Measurements from ENCODE around the gene CACNA1E.

CACNA1E gene

GRCh38 chr1:181483285-181484195 lies at the start of gene CACNA1E:
CACNA1E (plus strand) TSS chr1:181483517; CDS start chr1:181483745, 228 bp downstream.
- DNase-seq (ENCODE audit: low spot score) = no peak

- DNase-seq (ENCODE audit: low spot score) = no peak
These were observed 49.4 kb upstream of the CACNA1E start for GRCh38 chr1:181433931-181434330.

DNA sequence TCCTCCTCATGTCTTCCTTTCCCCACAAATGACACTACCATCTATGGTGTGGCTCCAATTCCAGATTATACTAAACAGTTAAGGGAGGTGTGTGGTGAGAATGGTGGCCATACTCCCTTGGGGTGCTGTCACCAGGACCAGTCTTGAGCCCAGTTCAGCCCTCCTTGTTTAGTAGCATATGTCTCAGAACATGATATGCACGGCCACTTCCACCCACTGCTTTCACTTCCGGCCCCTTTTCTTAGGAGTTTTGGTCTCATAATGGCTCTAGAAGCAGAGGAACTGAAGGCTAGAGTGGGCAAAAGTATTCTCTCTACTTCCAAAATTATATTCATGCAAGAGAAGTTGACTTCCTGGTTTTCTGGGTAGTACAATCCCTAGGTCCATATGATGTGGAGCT lies 45.3 kb upstream of the CACNA1E start:
- no peak for DNase-seq (ENCODE audit: low spot score)

GRCh38 chr1:181440510-181440909 lies 42.8 kb upstream of the CACNA1E start:
- no peak for DNase-seq (ENCODE audit: low spot score)

GRCh38 chr1:181442181-181442525 lies 41.2 kb upstream of the CACNA1E start:
- no peak for DNase-seq (ENCODE audit: low spot score)

DNA sequence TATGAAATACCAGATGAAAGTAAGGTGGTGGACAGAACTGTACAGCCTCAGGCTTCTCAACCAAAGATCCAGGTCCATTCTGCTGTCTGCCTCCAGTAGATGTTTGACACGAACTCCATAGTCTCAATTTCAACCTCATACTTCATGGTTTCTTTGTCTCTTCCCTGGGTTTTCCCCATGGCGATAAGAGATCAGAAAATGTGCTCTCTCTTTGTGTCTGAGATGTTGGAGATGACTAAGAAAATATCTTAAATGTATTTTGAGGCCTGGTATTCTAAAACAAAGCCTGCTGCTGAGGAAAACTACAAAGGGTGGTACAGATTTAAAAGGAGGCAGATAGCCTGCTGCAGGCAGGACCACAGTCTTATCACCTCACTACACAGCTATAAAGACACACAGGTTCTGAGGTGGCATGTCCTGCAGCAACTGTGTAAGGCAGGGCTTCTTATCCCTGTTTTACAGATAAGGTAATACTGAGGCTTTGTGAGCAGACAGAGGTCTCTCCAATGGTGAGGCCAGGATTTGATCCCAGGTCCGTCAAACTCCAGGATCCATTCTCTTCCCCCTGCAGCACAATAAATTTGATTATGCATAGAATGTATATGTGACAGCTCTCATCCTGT lies 40.0 kb upstream of the CACNA1E start:
- DNase-seq (ENCODE audit: low spot score) = no peak

- DNase-seq (ENCODE audit: low spot score) = no peak
These were observed 37.9 kb upstream of the CACNA1E start for GRCh38 chr1:181445436-181445835.

DNA sequence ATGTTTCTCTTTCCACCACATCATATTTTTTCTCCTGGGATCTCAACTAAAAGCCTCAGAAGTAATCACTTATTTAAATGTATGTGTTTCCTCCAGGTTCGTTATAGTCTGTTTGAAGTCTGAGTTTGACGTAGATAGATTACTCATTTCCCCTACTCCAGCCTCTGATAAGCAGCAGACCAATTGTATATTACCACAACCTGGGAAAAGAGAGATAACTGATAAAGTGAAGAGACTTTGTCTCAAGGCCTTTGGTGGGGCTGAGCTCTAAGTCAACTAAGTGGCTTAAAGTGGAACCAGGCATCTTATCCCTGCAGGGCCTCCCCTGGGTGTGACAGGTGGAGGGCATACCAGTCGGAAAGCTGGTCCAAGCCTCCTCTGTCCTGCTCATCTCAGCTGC lies 34.9 kb upstream of the CACNA1E start:
- no peak for DNase-seq (ENCODE audit: low spot score)

DNA sequence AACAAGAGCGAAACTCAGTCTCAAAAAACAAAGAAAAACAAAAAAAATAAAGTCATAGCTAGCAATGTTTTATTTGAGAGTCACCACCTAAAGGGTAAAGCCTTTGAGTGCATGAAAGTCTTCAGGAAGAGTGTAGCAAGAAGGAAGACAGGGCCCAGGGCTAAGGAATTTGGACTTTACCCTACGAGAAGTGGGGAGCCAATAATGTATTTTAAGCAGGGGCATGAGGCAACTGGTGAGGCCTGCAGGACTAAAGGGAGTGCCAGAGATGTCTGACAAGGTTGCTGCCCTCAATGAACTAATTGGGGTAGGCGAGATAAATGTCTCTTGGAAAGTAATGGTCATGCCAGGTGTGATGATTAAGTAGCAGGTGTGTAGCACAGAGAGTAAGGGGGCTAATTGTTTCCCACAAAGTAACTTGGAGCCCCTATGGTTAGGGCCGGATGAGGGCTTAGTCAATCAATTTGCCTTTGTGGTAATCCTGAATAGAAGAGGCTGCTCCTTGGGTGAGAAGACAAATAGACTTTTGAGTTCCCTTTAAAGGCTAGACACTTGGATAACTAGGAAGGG lies 31.6 kb upstream of the CACNA1E start:
- no peak for DNase-seq (ENCODE audit: low spot score)

GRCh38 chr1:181452746-181453145 lies 30.6 kb upstream of the CACNA1E start:
- no peak for DNase-seq (ENCODE audit: low spot score)

GRCh38 chr1:181453541-181454201 lies 29.6 kb upstream of the CACNA1E start:
- DNase-seq (ENCODE audit: low spot score) = no peak

DNA sequence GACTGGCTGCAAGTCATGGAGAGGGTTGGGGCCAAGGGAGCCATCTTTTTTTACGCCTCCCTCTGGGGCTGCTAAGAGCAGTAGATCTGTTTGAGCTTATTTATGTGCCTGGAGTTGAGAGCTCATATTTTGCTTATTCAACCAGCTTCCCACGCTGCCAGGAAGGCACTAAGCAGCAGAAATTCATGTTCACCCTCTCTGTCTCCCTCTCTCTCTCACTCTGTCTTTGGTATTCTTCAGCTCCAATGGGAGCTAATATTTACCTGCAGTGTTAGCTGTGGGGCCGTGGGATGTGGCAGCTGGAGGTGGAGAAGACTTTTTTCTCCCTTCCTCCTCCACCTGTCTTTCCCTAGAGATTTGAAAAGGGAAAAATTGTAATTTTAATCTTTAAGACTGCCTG lies 26.8 kb upstream of the CACNA1E start:
- no peak for DNase-seq (ENCODE audit: low spot score)

GRCh38 chr1:181458419-181458818 lies 24.9 kb upstream of the CACNA1E start:
- no peak for DNase-seq (ENCODE audit: low spot score)

- DNase-seq (ENCODE audit: low spot score) = no peak
These were observed 24.2 kb upstream of the CACNA1E start for GRCh38 chr1:181459067-181459466.

DNA sequence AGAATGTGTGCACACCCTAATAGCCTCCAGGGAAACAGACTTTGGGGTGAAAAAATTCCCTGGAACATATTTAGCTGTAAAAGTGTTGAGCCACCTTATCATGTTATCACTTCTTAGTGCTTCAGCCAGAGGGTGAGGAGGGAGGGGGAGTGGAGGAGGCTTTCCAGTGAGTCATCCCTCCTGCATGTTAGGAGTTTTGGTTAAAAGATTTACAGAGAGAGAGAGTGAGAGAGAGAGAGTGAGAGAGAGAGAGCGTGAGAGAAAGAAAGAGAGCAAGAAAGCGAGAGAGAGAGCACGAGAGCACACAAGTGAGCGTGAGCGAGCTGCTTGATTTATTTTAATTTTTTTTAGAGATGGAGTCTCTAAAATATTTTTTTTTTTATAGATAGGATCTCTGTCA lies 13.5 kb upstream of the CACNA1E start:
- peak; percentile 48 for DNase-seq (ENCODE audit: low spot score)

DNA sequence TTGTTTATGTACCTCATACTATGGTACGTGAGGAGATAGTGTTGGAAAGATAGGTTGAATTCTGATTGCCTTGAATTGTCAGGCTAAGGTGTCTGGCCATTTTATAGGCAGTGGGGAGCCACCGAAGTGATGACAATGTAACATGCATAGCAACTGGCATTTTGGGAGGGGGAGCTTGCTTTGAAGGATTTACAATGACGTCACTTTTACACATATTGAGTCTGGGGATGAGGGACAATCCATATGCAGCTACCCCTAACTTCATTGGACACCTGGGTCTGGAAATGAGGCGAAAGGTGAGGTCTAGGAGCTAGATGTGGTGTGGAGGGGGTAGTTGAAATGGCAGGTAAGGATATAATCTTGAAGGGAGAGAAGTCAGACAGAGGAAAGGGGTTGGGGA lies 7.7 kb upstream of the CACNA1E start:
- no peak for DNase-seq (ENCODE audit: low spot score)

GRCh38 chr1:181476581-181476980 lies 6.7 kb upstream of the CACNA1E start:
- no peak for DNase-seq (ENCODE audit: low spot score)

- no peak for DNase-seq (ENCODE audit: low spot score)
These were observed 5.0 kb upstream of the CACNA1E start for GRCh38 chr1:181478306-181478705.

DNA sequence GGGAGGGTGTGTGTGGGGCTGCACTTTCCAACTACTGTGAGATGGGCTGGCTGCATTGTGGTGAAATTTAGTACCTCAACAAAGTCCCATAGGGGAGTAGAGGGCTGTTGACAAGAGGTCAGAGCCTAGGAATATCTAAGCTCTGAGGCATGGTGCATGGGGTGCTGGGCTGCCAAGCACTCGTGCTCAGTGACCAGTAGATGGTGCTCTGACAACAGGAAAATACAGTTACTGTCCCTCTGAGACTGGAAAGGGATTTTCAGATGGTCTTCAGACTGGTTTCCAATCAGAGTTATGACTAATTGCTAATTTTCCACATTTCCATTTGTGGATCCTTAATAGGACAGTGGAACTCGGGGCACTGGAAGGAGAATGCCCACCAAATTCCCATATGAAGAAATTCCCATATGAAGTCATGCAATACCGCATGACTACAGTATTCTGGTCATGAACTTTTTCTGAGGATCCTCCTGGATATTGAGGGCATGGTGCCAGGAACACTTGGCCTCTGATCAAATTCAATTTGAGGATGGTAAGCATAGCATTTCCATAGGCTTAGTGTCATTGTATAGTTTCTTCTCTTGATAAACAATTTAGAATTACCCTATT lies 4.1 kb upstream of the CACNA1E start:
- DNase-seq (ENCODE audit: low spot score) = peak; percentile 65

DNA sequence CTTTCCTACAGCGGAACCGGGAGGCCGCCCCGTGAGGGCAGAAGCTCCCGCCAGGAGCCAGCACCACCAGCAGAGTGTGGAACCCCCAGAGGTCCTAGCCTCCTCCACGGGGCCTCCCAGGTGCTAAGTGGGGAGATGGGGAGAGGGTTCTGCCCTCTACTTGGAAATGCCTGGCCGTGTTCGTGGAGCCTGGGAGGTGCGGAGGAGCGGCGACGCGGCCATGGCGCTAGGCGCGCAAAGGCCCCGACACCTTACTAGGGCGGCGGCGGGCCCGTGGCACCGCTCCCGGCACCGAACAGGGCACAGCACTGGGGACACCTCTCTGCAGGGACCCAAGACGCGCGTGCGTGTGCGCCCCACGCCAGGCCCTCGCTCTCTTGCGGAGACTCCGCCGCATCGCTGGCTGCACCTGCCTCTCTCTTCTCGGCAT lies 1.3 kb upstream of the CACNA1E start:
- no peak for DNase-seq (ENCODE audit: low spot score)

GRCh38 chr1:181482521-181483284 lies 614 bp upstream of the CACNA1E start:
- DNase-seq (ENCODE audit: low spot score) = peak; percentile 14
